ENCODE measurements around the gene RAVER1.
"Not testable (repeated sequence)": the region's sequence is repeated elsewhere in the genome, so short reads cannot be mapped to it uniquely, and the experiment has no call there.

Gene RAVER1

DNA sequence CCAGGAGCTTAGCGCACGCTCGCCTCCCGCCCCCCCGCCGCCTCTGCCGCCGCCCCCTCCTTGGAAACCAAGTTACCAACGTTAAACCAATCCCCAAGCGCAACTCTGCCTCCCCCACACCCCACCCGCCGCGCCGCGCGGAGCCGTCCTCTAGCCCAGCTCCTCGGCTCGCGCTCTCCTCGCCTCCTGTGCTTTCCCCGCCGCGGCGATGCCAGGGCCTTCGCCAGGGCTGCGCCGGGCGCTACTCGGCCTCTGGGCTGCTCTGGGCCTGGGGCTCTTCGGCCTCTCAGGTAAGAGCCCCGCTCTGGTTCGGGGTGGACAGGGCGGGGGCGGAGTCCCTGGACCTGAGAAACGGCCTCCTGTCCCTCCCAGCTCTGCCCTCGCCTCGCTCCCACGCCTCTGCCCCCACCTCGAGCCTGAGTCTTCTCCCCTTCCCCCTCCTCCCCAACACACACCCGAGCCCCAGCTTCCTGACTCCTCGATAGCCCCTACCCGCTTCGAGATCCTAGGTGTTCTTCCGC is 43.4 kb downstream of the RAVER1 start, which contains the start of gene ICAM5:
ICAM5 (plus strand) TSS at position 117 of the 521 bp plus-strand sequence; CDS start at position 209, 92 bp downstream.
- peak in 1 of 2 donors; percentile 47 for DNase-seq

DNA sequence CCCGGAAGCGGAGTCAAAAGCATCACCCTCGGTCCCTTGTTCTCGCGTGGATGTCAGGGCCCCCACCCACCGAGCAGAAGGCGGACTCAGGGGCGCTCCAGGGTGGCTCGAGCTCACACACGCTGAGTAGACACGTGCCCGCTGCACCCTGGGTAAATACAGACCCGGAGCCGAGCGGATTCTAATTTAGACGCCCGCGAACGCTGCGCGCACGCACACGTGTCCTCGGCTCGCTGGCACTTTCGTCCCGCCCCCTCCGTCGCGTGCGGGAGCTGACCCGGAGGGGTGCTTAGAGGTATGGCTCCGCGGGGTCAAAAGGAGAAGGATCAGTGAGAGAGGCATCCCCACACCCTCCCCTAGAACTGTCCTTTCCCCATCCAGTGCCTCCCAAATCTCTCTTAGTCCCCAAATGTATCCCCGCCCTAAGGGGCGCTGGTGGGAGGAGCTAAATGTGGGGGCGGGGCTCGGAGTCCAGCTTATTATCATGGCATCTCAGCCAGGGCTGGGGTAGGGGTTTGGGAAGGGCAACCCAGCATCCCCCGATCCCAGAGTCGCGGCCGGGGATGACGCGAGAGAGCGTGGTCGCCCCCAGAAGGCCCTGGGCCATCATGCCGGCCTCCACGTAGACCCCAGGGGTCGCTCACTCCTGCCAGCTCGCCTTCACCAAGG is 44.0 kb downstream of the RAVER1 start:
- peak; percentile 65 to 74 for DNase-seq

DNA sequence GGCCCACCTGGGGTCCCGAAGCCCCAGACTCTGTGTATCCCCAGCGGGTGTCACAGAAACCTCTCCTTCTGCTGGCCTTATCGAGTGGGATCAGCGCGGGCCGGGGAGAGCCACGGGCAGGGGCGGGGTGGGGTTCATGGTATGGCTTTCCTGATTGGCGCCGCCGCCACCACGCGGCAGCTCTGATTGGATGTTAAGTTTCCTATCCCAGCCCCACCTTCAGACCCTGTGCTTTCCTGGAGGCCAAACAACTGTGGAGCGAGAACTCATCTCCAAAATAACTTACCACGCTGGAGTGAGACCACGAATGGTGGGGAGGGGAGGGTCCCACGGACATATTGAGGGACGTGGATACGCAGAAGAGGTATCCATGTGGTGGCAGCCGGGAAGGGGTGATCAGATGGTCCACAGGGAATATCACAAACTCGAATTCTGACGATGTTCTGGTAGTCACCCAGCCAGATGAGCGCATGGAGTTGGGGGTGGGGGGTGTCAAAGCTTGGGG is 44.6 kb downstream of the RAVER1 start:
- DNase-seq: peak; percentile 33 to 53

DNA sequence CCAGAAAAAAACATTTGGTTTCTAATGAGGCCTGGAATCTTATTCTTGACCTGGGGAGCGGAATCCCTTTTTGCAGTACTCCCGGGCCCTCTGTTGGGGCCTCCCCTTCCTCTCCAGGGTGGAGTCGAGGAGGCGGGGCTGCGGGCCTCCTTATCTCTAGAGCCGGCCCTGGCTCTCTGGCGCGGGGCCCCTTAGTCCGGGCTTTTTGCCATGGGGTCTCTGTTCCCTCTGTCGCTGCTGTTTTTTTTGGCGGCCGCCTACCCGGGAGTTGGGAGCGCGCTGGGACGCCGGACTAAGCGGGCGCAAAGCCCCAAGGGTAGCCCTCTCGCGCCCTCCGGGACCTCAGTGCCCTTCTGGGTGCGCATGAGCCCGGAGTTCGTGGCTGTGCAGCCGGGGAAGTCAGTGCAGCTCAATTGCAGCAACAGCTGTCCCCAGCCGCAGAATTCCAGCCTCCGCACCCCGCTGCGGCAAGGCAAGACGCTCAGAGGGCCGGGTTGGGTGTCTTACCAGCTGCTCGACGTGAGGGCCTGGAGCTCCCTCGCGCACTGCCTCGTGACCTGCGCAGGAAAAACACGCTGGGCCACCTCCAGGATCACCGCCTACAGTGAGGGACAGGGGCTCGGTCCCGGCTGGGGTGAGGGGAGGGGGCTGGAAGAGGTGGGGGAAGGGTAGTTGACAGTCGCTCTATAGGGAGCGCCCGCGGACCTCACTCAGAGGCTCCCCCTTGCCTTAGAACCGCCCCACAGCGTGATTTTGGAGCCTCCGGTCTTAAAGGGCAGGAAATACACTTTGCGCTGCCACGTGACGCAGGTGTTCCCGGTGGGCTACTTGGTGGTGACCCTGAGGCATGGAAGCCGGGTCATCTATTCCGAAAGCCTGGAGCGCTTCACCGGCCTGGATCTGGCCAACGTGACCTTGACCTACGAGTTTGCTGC is 46.3 kb downstream of the RAVER1 start, which contains the start of gene ICAM4:
ICAM4 (plus strand) TSS at position 153 of the 935 bp plus-strand sequence; CDS start at position 211, 58 bp downstream.
- DNase-seq: peak; percentile 46 to 55

DNA sequence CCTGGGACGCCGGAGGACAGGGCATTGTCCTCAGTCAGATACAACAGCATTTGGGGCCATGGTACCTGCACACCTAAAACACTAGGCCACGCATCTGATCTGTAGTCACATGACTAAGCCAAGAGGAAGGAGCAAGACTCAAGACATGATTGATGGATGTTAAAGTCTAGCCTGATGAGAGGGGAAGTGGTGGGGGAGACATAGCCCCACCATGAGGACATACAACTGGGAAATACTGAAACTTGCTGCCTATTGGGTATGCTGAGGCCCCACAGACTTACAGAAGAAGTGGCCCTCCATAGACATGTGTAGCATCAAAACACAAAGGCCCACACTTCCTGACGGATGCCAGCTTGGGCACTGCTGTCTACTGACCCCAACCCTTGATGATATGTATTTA is 47.9 kb downstream of the RAVER1 start:
- no peak for DNase-seq

DNA sequence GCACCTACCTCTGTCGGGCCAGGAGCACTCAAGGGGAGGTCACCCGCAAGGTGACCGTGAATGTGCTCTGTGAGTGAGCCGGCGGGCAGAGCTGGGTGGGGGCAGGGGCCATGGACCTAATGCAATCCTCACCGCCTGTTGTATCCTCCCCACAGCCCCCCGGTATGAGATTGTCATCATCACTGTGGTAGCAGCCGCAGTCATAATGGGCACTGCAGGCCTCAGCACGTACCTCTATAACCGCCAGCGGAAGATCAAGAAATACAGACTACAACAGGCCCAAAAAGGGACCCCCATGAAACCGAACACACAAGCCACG is 48.4 kb downstream of the RAVER1 start:
- DNase-seq: no peak

DNA sequence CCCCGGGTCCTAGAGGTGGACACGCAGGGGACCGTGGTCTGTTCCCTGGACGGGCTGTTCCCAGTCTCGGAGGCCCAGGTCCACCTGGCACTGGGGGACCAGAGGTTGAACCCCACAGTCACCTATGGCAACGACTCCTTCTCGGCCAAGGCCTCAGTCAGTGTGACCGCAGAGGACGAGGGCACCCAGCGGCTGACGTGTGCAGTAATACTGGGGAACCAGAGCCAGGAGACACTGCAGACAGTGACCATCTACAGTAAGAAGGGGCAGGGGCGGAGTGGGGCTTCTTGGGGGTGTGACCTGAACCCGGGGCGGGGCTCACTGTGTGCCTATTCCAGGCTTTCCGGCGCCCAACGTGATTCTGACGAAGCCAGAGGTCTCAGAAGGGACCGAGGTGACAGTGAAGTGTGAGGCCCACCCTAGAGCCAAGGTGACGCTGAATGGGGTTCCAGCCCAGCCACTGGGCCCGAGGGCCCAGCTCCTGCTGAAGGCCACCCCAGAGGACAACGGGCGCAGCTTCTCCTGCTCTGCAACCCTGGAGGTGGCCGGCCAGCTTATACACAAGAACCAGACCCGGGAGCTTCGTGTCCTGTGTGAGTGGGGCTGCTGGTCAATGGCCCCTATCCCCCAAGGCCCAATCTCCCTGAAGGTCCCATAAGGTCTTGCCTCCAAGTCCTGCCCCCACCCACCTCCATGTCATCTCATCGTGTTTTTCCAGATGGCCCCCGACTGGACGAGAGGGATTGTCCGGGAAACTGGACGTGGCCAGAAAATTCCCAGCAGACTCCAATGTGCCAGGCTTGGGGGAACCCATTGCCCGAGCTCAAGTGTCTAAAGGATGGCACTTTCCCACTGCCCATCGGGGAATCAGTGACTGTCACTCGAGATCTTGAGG is 49.0 kb downstream of the RAVER1 start:
- no peak for DNase-seq

DNA sequence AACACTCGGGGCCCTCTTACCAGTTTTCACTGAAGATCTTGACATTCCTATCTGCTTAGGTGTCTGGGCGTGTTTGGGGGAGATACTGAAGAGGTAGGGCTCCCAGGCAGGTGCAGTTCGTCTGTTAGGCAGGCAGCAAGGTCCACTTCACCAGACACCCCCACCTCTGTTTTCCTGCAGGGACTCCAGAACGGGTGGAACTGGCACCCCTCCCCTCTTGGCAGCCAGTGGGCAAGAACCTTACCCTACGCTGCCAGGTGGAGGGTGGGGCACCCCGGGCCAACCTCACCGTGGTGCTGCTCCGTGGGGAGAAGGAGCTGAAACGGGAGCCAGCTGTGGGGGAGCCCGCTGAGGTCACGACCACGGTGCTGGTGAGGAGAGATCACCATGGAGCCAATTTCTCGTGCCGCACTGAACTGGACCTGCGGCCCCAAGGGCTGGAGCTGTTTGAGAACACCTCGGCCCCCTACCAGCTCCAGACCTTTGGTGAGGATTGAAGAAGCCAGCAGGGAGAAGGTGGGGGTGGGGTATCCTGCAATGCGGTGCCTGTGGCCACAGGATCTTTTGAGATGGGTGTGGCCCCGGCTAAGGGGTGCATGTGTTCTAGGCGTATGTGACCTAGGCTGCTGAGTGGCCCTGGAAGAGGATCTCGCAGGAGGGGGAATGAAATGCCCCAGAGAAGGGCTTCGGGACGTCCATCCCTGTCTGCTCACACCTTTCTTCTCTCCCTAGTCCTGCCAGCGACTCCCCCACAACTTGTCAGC is 49.8 kb downstream of the RAVER1 start:
- DNase-seq: no peak

DNA sequence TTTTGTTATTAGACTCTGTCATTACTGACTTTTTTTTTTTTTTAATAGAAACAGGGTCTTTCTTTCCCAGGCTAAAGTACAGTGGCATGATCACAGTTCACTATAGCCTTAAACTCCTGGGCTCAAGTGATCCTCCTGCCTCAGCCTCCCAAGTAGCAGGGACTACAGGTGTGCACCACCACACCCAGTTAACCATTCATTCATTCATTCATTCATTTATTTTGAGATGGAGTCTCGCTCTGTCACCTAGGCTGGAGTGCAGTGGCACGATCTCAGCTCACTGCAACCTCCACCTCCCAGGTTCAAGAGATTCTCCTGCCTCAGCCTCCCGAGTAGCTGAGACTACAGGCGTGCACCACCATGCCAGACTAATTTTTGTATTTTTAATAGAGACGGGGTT is 51.3 kb downstream of the RAVER1 start:
- DNase-seq: not testable (repeated sequence)

DNA sequence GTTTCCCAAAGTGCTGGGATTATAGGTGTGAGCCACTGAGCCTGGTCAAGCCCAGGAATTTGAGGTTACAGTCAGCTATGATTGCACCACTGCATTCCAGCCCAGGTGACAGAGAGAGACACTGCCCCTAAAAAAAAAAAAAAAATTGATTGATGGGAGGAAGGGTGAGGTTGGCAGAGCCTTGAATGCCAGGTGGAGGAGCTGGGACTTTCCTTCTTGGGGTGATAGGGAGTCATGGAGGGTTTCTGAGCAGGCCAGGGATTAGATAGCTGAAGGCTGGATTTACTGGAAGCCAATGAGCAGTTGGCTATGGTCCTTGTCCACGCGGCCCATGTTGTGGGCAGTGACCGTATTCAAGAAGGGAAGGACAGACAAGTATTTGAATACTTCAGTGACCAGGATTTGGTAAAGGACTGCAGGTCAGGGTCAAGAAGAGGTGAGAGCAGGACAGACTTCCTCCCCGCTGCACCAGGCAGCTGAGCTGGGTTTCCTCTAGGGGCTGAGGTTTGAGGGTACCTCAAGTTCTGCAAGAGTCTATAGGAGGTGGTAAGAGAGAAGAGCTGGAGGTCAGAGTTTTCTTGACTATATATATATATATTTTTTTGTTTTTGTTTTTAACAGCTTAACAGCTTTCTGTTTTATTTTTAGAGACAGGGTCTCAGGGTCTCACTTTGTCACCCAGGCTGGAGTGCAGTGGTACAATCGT is 53.4 kb downstream of the RAVER1 start:
- no peak for DNase-seq

DNA sequence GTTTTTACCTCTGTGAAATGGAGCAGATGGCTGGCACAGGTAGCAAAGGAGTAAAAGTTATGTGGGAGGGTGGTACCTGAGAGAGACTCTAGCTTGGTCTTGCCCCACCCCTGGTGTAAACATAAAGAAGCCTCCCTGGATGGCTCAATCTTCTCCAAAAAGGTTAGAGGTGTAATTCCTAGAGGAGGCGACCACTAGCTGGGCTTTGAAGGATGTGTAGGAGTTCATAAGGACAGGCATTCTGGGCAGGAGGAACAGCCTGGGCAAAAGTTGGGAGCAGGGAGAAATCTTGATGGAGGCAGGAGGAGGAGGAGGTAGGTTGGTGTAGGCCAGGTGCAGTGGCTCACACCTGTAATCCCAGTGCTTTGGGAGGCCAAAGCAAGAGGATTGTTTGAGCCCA is 54.4 kb downstream of the RAVER1 start:
- no peak for DNase-seq

DNA sequence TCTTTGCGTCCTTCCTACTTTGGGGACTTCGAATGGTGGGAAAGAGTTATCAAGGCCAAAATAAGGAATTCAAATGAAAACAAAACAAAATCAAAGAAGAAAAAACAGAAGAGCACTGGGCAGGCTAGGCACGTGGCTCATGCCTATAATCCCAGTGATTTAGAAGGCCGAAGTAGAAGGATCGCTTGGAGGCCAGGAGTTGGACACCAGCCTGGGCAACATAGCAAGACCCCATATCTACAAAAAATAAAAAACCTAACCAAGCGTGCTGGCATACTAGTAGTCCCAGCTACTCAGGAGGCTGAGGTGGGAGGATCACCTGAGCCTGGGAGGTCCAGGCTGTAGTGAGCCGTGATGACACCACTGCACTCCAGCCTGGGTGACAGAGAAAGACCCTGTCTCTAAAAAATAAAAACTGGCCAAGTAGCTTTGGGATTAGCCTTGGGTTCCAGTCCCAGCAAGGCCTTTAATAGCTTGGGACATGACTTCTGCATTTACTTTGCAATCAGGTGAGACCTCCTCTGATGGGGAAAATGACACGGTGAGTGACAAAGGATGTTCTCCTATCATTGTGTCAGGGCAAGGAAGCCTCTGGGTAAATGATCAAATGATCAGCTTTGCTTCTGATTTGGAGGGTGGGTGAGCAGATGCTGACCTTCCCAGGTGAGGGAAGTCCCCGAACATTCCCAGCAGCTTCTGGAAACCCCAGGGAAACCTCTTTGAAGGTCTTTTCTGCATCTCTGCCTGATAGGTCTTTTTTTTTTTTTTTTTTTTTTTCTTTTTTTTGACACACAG is 55.3 kb downstream of the RAVER1 start:
- no peak for DNase-seq

DNA sequence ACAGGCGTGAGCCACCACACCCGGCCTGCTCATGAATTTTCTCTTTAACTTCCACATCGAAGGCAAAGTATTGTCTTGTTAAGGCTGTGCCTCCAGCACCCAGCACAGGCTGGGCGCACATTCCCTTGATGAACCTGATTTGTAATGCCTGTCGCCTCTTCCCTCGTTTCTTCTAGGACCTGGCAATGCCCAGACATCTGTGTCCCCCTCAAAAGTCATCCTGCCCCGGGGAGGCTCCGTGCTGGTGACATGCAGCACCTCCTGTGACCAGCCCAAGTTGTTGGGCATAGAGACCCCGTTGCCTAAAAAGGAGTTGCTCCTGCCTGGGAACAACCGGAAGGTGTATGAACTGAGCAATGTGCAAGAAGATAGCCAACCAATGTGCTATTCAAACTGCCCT is 58.7 kb downstream of the RAVER1 start:
- DNase-seq: no peak

DNA sequence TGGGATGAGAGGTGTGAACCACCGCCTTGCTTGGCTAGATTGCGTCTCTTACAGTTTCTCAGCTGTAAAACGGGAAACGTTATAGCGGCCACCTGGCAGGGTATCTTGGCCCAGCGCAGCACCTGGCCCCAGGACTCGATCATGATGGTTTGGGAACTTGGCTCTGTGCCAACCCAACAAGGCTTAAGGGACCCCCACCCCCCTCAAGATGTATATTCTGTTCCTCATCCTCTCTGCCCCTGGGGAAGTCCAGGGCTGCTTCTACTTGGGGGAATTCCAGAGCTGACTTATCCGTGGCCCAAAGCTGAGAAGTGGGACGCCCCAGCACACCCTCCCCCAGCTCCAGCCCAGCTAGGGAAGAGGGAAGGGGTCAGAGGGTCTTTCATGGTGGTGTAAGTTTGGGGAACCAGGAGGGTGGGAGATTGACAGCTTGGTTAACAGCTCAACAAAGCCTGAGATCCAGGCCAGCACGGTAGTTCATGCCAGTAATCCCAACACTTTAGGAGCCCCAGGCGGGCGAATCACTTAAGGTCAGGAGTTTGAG is 61.7 kb downstream of the RAVER1 start:
- peak; percentile 77 to 80 for DNase-seq

DNA sequence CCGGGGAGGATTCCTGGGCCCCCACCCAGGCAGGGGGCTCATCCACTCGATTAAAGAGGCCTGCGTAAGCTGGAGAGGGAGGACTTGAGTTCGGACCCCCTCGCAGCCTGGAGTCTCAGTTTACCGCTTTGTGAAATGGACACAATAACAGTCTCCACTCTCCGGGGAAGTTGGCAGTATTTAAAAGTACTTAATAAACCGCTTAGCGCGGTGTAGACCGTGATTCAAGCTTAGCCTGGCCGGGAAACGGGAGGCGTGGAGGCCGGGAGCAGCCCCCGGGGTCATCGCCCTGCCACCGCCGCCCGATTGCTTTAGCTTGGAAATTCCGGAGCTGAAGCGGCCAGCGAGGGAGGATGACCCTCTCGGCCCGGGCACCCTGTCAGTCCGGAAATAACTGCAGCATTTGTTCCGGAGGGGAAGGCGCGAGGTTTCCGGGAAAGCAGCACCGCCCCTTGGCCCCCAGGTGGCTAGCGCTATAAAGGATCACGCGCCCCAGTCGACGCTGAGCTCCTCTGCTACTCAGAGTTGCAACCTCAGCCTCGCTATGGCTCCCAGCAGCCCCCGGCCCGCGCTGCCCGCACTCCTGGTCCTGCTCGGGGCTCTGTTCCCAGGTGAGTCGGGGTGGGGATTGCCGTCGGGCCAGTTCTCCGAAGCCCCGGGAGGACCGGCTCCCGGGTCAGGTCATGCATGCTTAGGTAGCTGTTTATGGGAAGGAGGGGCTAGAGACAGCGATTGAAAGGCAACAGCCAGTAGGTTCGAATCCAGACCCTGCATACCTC is 62.5 kb downstream of the RAVER1 start, which contains the start of gene ICAM1:
ICAM1 (plus strand) TSS at position 505 of the 779 bp plus-strand sequence; CDS start at position 545, 40 bp downstream.
- peak; percentile 91 to 92 for DNase-seq

DNA sequence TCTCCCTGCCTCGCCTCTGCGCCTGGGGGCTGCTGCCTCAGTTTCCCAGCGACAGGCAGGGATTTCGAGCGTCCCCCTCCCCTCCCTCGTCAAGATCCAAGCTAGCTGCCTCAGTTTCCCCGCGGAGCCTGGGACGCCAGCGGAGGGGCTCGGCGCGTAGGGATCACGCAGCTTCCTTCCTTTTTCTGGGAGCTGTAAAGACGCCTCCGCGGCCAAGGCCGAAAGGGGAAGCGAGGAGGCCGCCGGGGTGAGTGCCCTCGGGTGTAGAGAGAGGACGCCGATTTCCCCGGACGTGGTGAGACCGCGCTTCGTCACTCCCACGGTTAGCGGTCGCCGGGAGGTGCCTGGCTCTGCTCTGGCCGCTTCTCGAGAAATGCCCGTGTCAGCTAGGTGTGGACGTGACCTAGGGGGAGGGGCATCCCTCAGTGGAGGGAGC is 63.1 kb downstream of the RAVER1 start:
- DNase-seq: peak; percentile 87 to 90

DNA sequence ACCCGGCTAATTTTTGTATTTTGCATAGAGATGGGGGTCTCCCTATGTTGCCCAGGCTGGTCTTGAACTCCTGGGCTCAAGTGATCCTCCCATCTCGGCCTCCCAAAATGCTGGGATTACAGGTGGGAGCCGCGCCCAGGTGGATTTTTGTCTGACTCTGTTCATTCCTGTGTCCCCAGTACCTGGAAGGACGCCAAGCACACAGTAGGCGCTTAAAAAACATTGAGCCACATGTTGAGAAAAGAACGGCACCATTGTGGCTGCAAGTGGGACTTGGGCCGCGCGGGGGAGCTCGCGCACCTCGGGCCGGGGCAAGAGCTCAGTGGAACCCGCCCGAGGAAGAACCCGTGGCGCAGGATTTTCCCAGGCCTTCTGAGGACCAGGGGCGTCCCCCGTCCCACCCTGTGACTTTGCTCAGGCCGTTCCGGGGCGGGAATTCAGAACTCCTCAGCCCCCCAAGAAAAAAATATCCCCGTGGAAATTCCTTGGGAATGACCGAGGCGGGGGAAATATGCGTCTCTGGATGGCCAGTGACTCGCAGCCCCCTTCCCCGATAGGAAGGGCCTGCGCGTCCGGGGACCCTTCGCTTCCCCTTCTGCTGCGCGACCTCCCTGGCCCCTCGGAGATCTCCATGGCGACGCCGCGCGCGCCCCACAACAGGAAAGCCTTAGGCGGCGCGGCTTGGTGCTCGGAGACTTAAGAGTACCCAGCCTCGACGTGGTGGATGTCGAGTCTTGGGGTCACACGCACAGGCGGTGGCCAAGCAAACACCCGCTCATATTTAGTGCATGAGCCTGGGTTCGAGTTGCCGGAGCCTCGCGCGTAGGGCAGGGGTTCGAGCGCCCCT is 63.8 kb downstream of the RAVER1 start:
- DNase-seq: peak; percentile 88 to 91

DNA sequence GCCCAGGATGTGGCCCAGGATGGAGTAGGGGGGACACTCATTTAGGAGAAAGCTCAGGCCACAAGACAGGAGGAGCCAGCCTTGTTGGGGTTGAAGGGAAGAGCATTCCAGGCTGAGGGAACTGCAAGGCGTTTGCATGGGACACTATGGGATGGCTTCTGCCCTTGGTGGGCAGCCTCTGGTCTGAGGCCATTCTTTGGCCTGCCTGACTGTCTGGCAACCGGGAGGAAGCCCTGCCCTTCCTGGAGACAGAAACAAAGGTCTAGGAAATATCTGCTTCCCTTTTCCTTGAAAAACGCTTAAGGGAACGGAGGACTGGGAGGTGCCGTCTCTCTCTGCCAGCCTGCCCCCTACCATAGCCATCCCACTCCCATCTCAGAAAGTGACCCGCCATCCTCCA is 65.3 kb downstream of the RAVER1 start:
- no peak for DNase-seq

Measured in CD4-positive, alpha-beta T cell treated with Interferon alpha-2 for 1 hour (primary cell).